Measurements from ENCODE around the gene TSPAN9. TPM values are rescaled to one million over a fixed set of nuclear protein-coding genes. Genes with fewer than 3 reads are reported as not detected.

Gene TSPAN9
- polyA plus RNA-seq, 2 of the 4 experiments (the other 2 are of a cell fraction): 12.4 to 16.1 TPM

DNA sequence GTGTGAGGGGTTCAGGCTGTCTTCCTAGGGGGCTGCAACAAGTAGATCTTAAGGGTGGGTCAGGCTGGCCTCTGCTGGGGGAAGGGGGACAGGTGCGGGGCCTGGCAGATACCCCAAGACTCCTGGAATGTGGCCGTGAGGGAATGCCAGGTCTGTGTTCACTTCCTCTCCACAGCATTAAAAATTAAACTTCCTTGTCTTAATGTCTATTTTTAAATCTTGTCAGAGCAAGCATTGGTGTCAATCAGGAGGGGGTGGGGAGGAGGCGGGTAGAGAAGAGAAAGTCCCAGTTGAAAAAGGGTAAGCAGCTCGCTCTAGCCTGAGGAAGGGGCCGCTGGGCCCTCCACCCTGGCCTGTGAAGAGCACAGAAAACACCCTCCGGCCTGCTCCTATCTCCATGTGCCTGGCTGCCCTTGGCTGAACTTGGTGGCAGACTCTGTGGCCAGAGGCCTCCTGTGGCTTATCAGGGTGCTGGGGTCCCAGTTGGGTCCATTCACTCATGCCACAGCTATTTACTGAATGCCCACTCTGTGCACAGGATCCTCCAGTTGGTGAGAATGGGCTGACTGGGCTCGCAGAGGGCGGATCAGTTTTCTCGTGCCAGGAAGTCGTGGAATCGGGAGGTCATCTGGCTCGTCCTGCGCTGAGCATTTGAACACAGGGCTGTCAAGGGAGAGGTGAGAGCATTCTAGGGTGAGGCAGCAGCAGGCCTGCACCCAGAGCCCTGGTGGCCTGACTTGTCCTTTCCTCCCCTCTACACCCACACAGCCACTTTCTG lies 128.8 kb downstream of the TSPAN9 start:
- no peak for TF ChIP-seq FOSL2 (IDR thresholded peaks at IDR 0.05)
- no peak for TF ChIP-seq FOSL2 (CRISPR knock-in tag; IDR thresholded peaks at IDR 0.05)
- no peak for TF ChIP-seq ZSCAN20 (CRISPR knock-in tag; IDR thresholded peaks at IDR 0.05)
- TF ChIP-seq CHD4 (IDR thresholded peaks at IDR 0.05; ENCODE audit: borderline replicate concordance): no peak
- no peak for TF ChIP-seq HEYL (CRISPR knock-in tag; IDR thresholded peaks at IDR 0.05)
- TF ChIP-seq, protein P1, sequence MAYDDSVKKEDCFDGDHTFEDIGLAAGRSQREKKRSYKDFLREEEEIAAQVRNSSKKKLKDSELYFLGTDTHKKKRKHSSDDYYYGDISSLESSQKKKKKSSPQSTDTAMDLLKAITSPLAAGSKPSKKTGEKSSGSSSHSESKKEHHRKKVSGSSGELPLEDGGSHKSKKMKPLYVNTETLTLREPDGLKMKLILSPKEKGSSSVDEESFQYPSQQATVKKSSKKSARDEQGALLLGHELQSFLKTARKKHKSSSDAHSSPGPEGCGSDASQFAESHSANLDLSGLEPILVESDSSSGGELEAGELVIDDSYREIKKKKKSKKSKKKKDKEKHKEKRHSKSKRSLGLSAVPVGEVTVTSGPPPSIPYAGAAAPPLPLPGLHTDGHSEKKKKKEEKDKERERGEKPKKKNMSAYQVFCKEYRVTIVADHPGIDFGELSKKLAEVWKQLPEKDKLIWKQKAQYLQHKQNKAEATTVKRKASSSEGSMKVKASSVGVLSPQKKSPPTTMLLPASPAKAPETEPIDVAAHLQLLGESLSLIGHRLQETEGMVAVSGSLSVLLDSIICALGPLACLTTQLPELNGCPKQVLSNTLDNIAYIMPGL (CRISPR knock-in tag; IDR thresholded peaks at IDR 0.05; ENCODE audit: borderline replicate concordance): no peak
- Histone ChIP-seq H3K4me2 (no peak overlapping the region), H3K4me1 (peaks cover 1% of the 10 kb centered on the region; the same call in 1 of the 3 replicates), H3K27ac (no peak overlapping the region), H3K4me3 (no peak overlapping the region), H3K9me3 (no peaks in the 10 kb centered on the region)
- WGBS (ENCODE audit: missing lambda C conversion rate): 89% methylated on average over 13 of the region's 13 CpGs
- ChIA-PET POLR2A (no interaction called here), CTCF (interaction anchor here (1.0 to 5.1 kb wide), 8 partner anchors 10 to 93 kb away, joined by 4 to 45 read pairs (median 6); no protein-coding TSS in a partner anchor)
- DNase-seq (ENCODE audit: low read depth in 1 of 2, low spot score in 1 of 2): no peak
- no peak for FAIRE-seq
- no peak for ATAC-seq

DNA sequence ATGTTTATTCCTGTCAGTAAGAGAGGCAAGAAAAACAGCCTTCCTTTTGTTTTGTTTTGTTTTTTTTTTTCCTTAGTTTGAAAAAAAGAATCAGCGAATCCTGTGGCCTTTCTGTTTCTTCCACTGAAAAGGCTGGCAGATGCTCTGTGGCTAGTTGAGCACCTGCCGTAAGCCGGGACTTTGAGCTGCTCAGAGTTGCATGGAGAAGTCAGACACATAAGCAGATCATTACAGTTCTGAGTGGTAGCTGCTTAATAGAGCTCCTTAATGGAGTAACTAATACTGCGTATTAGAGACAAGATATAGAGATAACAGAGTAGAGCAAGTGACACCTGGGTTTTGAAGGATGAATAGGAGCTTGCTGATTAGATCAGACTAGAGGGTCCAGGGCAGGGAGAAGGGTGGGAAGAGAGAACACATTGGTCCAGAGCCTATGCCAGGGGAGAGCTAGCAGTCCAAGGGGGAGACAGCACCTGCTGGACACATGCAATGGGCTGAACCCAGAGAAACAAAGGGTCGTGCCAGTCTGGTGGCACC lies 129.4 kb downstream of the TSPAN9 start:
- Histone ChIP-seq H3K9me3 (no peaks in the 10 kb centered on the region), H3K4me2 (no peak overlapping the region), H3K4me3 (no peak overlapping the region), H3K27ac (no peak overlapping the region), H3K4me1 (no peaks in the 10 kb centered on the region)
- no peak for TF ChIP-seq TFCP2L1 (CRISPR knock-in tag; IDR thresholded peaks at IDR 0.05)
- TF ChIP-seq, protein P2, sequence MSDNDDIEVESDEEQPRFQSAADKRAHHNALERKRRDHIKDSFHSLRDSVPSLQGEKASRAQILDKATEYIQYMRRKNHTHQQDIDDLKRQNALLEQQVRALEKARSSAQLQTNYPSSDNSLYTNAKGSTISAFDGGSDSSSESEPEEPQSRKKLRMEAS (IDR thresholded peaks at IDR 0.05): no peak
- TF ChIP-seq, protein P1 (CRISPR knock-in tag; IDR thresholded peaks at IDR 0.05; ENCODE audit: borderline replicate concordance): no peak
- no peak for ATAC-seq
- CTCF ChIA-PET: interaction anchor here (0.6 to 5.1 kb wide), 9 partner anchors 10 to 101 kb away, joined by 3 to 45 read pairs (median 5); no protein-coding TSS in a partner anchor
- POLR2A ChIA-PET: no interaction called here
- no peak for DNase-seq (ENCODE audit: low read depth in 1 of 2, low spot score in 1 of 2)
- no peak for FAIRE-seq
- 87% methylated on average over 5 of the region's 5 CpGs for WGBS (ENCODE audit: missing lambda C conversion rate)

DNA sequence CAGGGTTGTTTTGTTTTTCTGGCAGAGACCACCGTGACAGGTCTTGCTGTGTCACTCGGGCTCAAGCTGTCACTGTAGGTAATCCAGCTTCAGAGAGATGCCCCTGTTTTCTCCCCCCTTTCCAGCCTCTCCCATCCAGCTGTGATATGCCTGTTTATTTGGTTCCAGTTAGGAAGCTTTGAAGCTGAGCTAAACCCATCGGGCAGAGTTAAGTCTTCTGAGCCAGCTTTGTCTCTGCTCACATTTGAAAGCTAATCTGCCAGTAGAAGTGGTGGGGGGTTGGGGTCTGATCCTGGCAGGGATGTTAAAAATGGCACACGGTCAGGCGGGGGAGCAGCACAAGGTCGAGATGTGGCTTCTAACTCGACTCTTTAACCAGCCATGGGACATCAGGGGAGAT lies 130.0 kb downstream of the TSPAN9 start:
- H3K4me2 ChIP-seq: no peak overlapping the region
- 60% methylated on average over 7 of the region's 7 CpGs for WGBS (ENCODE audit: missing lambda C conversion rate)
- H3K9me3 ChIP-seq: no peaks in the 10 kb centered on the region
- ChIA-PET POLR2A (no interaction called here), CTCF (interaction anchor here (0.6 to 5.1 kb wide), 10 partner anchors 9 to 1482 kb away, joined by 3 to 45 read pairs (median 5); no protein-coding TSS in a partner anchor)
- ATAC-seq (no peak), DNase-seq (ENCODE audit: low read depth in 1 of 2, low spot score in 1 of 2) (no peak), FAIRE-seq (no peak)
- no peak overlapping the region for H3K27ac ChIP-seq
- no peak for TF ChIP-seq HOXA7 (CRISPR knock-in tag; IDR thresholded peaks at IDR 0.05)
- no peak for TF ChIP-seq HDAC2 (IDR thresholded peaks at IDR 0.05)
- no peak for TF ChIP-seq ZFP36 (IDR thresholded peaks at IDR 0.05; ENCODE audit: borderline replicate concordance, partially characterized antibody)
- TF ChIP-seq EHMT2 (IDR thresholded peaks at IDR 0.05; ENCODE audit: low read depth): no peak
- TF ChIP-seq, protein P3, sequence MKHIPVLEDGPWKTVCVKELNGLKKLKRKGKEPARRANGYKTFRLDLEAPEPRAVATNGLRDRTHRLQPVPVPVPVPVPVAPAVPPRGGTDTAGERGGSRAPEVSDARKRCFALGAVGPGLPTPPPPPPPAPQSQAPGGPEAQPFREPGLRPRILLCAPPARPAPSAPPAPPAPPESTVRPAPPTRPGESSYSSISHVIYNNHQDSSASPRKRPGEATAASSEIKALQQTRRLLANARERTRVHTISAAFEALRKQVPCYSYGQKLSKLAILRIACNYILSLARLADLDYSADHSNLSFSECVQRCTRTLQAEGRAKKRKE (CRISPR knock-in tag; IDR thresholded peaks at IDR 0.05; ENCODE audit: low read depth): no peak
- no peak for TF ChIP-seq HEYL (CRISPR knock-in tag; IDR thresholded peaks at IDR 0.05)
- TF ChIP-seq, protein P4, sequence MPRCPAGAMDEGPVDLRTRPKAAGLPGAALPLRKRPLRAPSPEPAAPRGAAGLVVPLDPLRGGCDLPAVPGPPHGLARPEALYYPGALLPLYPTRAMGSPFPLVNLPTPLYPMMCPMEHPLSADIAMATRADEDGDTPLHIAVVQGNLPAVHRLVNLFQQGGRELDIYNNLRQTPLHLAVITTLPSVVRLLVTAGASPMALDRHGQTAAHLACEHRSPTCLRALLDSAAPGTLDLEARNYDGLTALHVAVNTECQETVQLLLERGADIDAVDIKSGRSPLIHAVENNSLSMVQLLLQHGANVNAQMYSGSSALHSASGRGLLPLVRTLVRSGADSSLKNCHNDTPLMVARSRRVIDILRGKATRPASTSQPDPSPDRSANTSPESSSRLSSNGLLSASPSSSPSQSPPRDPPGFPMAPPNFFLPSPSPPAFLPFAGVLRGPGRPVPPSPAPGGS (IDR thresholded peaks at IDR 0.05): no peak
- TF ChIP-seq TP53 (CRISPR knock-in tag; IDR thresholded peaks at IDR 0.05): no peak
- no peak for TF ChIP-seq FOSL2 (IDR thresholded peaks at IDR 0.05)
- TF ChIP-seq FOSL2 (CRISPR knock-in tag; IDR thresholded peaks at IDR 0.05): no peak
- TF ChIP-seq PHF8 (IDR thresholded peaks at IDR 0.05; ENCODE audit: borderline replicate concordance, low read depth): no peak
- TF ChIP-seq, protein P5, sequence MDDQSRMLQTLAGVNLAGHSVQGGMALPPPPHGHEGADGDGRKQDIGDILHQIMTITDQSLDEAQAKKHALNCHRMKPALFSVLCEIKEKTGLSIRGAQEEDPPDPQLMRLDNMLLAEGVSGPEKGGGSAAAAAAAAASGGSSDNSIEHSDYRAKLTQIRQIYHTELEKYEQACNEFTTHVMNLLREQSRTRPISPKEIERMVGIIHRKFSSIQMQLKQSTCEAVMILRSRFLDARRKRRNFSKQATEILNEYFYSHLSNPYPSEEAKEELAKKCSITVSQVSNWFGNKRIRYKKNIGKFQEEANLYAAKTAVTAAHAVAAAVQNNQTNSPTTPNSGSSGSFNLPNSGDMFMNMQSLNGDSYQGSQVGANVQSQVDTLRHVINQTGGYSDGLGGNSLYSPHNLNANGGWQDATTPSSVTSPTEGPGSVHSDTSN (IDR thresholded peaks at IDR 0.05): no peak
- no peak for TF ChIP-seq CBX8 (IDR thresholded peaks at IDR 0.05)
- no peak for TF ChIP-seq CHD4 (IDR thresholded peaks at IDR 0.05; ENCODE audit: borderline replicate concordance)
- TF ChIP-seq, protein P6, sequence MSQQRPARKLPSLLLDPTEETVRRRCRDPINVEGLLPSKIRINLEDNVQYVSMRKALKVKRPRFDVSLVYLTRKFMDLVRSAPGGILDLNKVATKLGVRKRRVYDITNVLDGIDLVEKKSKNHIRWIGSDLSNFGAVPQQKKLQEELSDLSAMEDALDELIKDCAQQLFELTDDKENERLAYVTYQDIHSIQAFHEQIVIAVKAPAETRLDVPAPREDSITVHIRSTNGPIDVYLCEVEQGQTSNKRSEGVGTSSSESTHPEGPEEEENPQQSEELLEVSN (IDR thresholded peaks at IDR 0.05; ENCODE audit: borderline replicate concordance, low read depth): no peak
- TF ChIP-seq SMC3 (IDR thresholded peaks at IDR 0.05): no peak
- no peaks in the 10 kb centered on the region for H3K4me1 ChIP-seq
- H3K4me3 ChIP-seq: no peak overlapping the region
